Neutrophil (primary cell): ENCODE data around the gene ME1.
"Not testable (repeated sequence)": the region's sequence is repeated elsewhere in the genome, so short reads cannot be mapped to it uniquely, and the experiment has no call there.

ENCODE experiments used
- H3K27ac ChIP-seq: fragments of 200-600 bp; sonication (generic); 2 replicates; pipeline ENCODE4 v1.5.1; 2016; ENCODE audit warnings: mild to moderate bottlenecking, moderate library complexity
- H3K27me3 ChIP-seq: fragments of 200-600 bp; sonication (generic); 2 replicates; pipeline ENCODE4 v1.6.0; 2016; ENCODE audit warnings: mild to moderate bottlenecking
- H3K36me3 ChIP-seq: fragments of 200-600 bp; sonication (generic); 2 replicates; pipeline ENCODE4 v1.5.1; 2017
- H3K4me1 ChIP-seq, 2 experiments: fragments of 200-600 bp in 1 of 2; sonication (generic) in 1 of 2; 1 replicate in 1 of 2; 2 replicates in 1 of 2; pipeline versions ENCODE4 v1.5.1 to v1.6.1; 2013 to 2016; ENCODE audit warnings: low read depth in 1 of 2, low read length in 1 of 2, mild to moderate bottlenecking in 1 of 2, moderate library complexity in 1 of 2; ENCODE audit not compliant: control insufficient read depth in 1 of 2, insufficient read depth in 1 of 2
- H3K4me3 ChIP-seq, 2 experiments: fragments of 200-600 bp in 1 of 2; sonication (generic) in 1 of 2; 1 replicate in 1 of 2; 2 replicates in 1 of 2; pipeline ENCODE4 v1.5.1; 2013 to 2016; ENCODE audit warnings: low read depth in 1 of 2, low read length in 1 of 2, mild to moderate bottlenecking in 1 of 2, moderate library complexity in 1 of 2
- H3K9me3 ChIP-seq: fragments of 200-600 bp; sonication (generic); 2 replicates; pipeline ENCODE4 v1.5.1; 2016
- CTCF ChIP-seq: fragments of 200-600 bp; sonication (generic); IDR thresholded peaks from 2 replicates; pipeline ENCODE4 v1.5.1; 2016; ENCODE audit warnings: antibody characterized with exemption

ME1 gene

GRCh38 chr6:83368577-83368976 is 62.3 kb downstream of the ME1 start:
- Histone ChIP-seq H3K9me3 (no peaks in the 10 kb centered on the region), H3K27me3 (no peaks in the 10 kb centered on the region), H3K36me3 (no peaks in the 10 kb centered on the region), H3K27ac (no peak overlapping the region), H3K4me3 (no peak overlapping the region), H3K4me1 (no peaks in the 10 kb centered on the region)
- no peak for TF ChIP-seq CTCF

GRCh38 chr6:83367104-83367503 is 63.7 kb downstream of the ME1 start:
- Histone ChIP-seq H3K4me1 (no peaks in the 10 kb centered on the region), H3K27me3 (no peaks in the 10 kb centered on the region), H3K4me3 (no peak overlapping the region), H3K36me3 (no peaks in the 10 kb centered on the region), H3K9me3 (no peaks in the 10 kb centered on the region), H3K27ac (no peak overlapping the region)
- no peak for TF ChIP-seq CTCF

GRCh38 chr6:83365931-83366330 is 64.9 kb downstream of the ME1 start:
- H3K9me3 ChIP-seq: no peaks in the 10 kb centered on the region
- H3K4me3 ChIP-seq: no peak overlapping the region
- no peak overlapping the region for H3K27ac ChIP-seq
- TF ChIP-seq CTCF: no peak
- H3K4me1 ChIP-seq: no peaks in the 10 kb centered on the region
- no peaks in the 10 kb centered on the region for H3K36me3 ChIP-seq
- no peaks in the 10 kb centered on the region for H3K27me3 ChIP-seq

- not testable (repeated sequence) for H3K4me3 ChIP-seq, H3K27me3 ChIP-seq, H3K36me3 ChIP-seq, H3K9me3 ChIP-seq, H3K27ac ChIP-seq, H3K4me1 ChIP-seq
Observed at GRCh38 chr6:83362349-83362748, 68.5 kb downstream of the ME1 start.

- no peak for TF ChIP-seq CTCF
- Histone ChIP-seq H3K27ac (no peak overlapping the region), H3K4me3 (no peak overlapping the region), H3K36me3 (no peaks in the 10 kb centered on the region), H3K9me3 (no peaks in the 10 kb centered on the region), H3K27me3 (no peaks in the 10 kb centered on the region), H3K4me1 (no peaks in the 10 kb centered on the region)
Observed at GRCh38 chr6:83359638-83360037, 71.2 kb downstream of the ME1 start.

- no peak for TF ChIP-seq CTCF
- Histone ChIP-seq H3K4me3 (no peak overlapping the region), H3K36me3 (no peaks in the 10 kb centered on the region), H3K27ac (no peak overlapping the region), H3K9me3 (no peaks in the 10 kb centered on the region), H3K27me3 (no peaks in the 10 kb centered on the region), H3K4me1 (no peaks in the 10 kb centered on the region)
Observed at GRCh38 chr6:83354747-83355146, 76.1 kb downstream of the ME1 start.
